H1 (cell line): ENCODE data around the gene RNF32. TPM values are rescaled to one million over a fixed set of nuclear protein-coding genes. Genes with fewer than 3 reads are reported as not detected.

Source experiments
- CTCF ChIA-PET: fragments of 300-600 bp; sonication (Branson Sonifier 250); formaldehyde crosslinking; loops from one replicate; lab custom pipeline; 2021; ENCODE audit not compliant: partially characterized antibody; lab: Charles Lee
- POLR2A ChIA-PET: fragments of 300-600 bp; sonication (Branson Sonifier 250); formaldehyde crosslinking; loops from one replicate; lab custom pipeline; 2021; ENCODE audit warnings: inconsistent platforms; ENCODE audit not compliant: partially characterized antibody; lab: Charles Lee
- DNase-seq, 2 experiments: peaks; one replicate each; pipeline versions ENCODE4 v3.0.0 to v3.0.0-alpha.2; 2010 to 2022; ENCODE audit warnings: low spot score in 2 of 2, low read depth in 1 of 2, mixed read lengths in 1 of 2
- FAIRE-seq: peaks from 2 replicates; lab custom pipeline; 2011; peaks lifted over from hg19 to GRCh38; lab: Jason Lieb, UNC
- H2AFZ ChIP-seq: 2 replicates; pipeline ENCODE4 v1.8.1; 2012; ENCODE audit warnings: low read length, inconsistent platforms
- H2AK5ac ChIP-seq: 2 replicates; pipeline ENCODE4 v1.6.1; 2013; ENCODE audit warnings: low read depth, low read length
- H2BK120ac ChIP-seq: replicated peaks from 2 replicates; pipeline ENCODE3; 2013; ENCODE audit warnings: low read depth, low read length, inconsistent platforms
- H2BK12ac ChIP-seq: 2 replicates; pipeline ENCODE4 v1.6.1; 2013; ENCODE audit warnings: low read depth, low read length
- H2BK15ac ChIP-seq: 2 replicates; pipeline ENCODE4 v1.6.1; 2013; ENCODE audit warnings: low read length
- H2BK20ac ChIP-seq: 2 replicates; pipeline ENCODE4 v1.6.1; 2013; ENCODE audit warnings: low read length
- H2BK5ac ChIP-seq: 2 replicates; pipeline ENCODE4 v1.6.1; 2013; ENCODE audit warnings: low read depth, low read length
- H3K14ac ChIP-seq: 2 replicates; pipeline ENCODE4 v1.6.1; 2013; ENCODE audit warnings: inconsistent platforms; ENCODE audit not compliant: insufficient read length
- H3K18ac ChIP-seq: 2 replicates; pipeline ENCODE4 v1.6.1; 2013; ENCODE audit warnings: low read length; ENCODE audit errors: extremely low read depth
- H3K23ac ChIP-seq: 2 replicates; pipeline ENCODE4 v1.6.1; 2013; ENCODE audit warnings: inconsistent platforms; ENCODE audit not compliant: insufficient read length
- H3K23me2 ChIP-seq: 2 replicates; pipeline ENCODE4 v1.6.1; 2013; ENCODE audit warnings: low read depth, low read length
- H3K27ac ChIP-seq: 2 replicates; pipeline ENCODE4 v1.6.1; 2011; ENCODE audit warnings: low read depth, low read length, inconsistent platforms
- H3K27me3 ChIP-seq, 4 experiments: replicated peaks in 1 of 4; 1 replicate in 1 of 4; 2 replicates in 3 of 4; pipeline versions ENCODE4 v1.6.1 to v1.8.1; 2011 to 2013; ENCODE audit warnings: low read length in 3 of 4, mild to moderate bottlenecking in 3 of 4, inconsistent platforms in 2 of 4, mixed read lengths in 2 of 4, moderate library complexity in 1 of 4; ENCODE audit not compliant: control insufficient read depth in 3 of 4, insufficient read depth in 3 of 4; ENCODE audit errors: extremely low read depth in 1 of 4
- H3K36me3 ChIP-seq, 4 experiments: 2 replicates each; pipeline versions ENCODE4 v1.6.1 to v1.8.1; 2011 to 2013; ENCODE audit warnings: mild to moderate bottlenecking in 4 of 4, low read length in 3 of 4, moderate library complexity in 2 of 4, control low read depth in 1 of 4, inconsistent platforms in 1 of 4; ENCODE audit not compliant: insufficient read depth in 4 of 4, control insufficient read depth in 2 of 4
- H3K4ac ChIP-seq: replicated peaks from 2 replicates; pipeline ENCODE3; 2013; ENCODE audit warnings: low read length, low read depth, mixed read lengths, inconsistent platforms; ENCODE audit not compliant: insufficient read length
- H3K4me1 ChIP-seq, 4 experiments: replicated peaks in 1 of 4; 1 replicate in 1 of 4; 2 replicates in 3 of 4; pipeline versions ENCODE4 v1.6.1 to v1.8.1; 2011 to 2013; ENCODE audit warnings: low read length in 3 of 4, inconsistent platforms in 2 of 4, mixed read lengths in 1 of 4; ENCODE audit not compliant: insufficient read depth in 4 of 4, control insufficient read depth in 3 of 4
- H3K4me2 ChIP-seq, 2 experiments: 2 replicates each; pipeline versions ENCODE4 v1.6.1 to v1.8.1; 2011 to 2013; ENCODE audit warnings: low read depth in 2 of 2, low read length in 2 of 2, control low read depth in 1 of 2, inconsistent platforms in 1 of 2, mild to moderate bottlenecking in 1 of 2; ENCODE audit not compliant: insufficient read depth in 1 of 2
- H3K4me3 ChIP-seq, 4 experiments: fragments of 200-600, 300-600 bp in 1 of 4; sonication (generic), shearing (Covaris generic), sonication (Bioruptor Twin) in 1 of 4; 2 replicates each; pipeline versions ENCODE4 v1.5.1 to v1.8.1; 2011 to 2016; ENCODE audit warnings: low read length in 4 of 4, low read depth in 3 of 4, control low read depth in 2 of 4, inconsistent platforms in 2 of 4, mild to moderate bottlenecking in 2 of 4, mixed read lengths in 1 of 4, moderate library complexity in 1 of 4; ENCODE audit not compliant: insufficient read depth in 2 of 4; ENCODE audit errors: extremely low read depth in 1 of 4
- H3K56ac ChIP-seq: replicated peaks from 2 replicates; pipeline ENCODE3; 2013; ENCODE audit warnings: low read depth, mild to moderate bottlenecking, mixed read lengths, low read length, inconsistent platforms; ENCODE audit not compliant: insufficient read length
- H3K79me1 ChIP-seq: 2 replicates; pipeline ENCODE4 v1.6.1; 2013; ENCODE audit warnings: low read depth, low read length, control low read depth
- H3K79me2 ChIP-seq, 2 experiments: 2 replicates each; pipeline versions ENCODE4 v1.6.1 to v1.8.1; 2012 to 2013; ENCODE audit warnings: low read length in 2 of 2, mild to moderate bottlenecking in 2 of 2, inconsistent platforms in 1 of 2; ENCODE audit not compliant: insufficient read depth in 2 of 2, control insufficient read depth in 1 of 2
- H3K9ac ChIP-seq, 4 experiments: replicated peaks in 1 of 4; 1 replicate in 1 of 4; 2 replicates in 3 of 4; pipeline versions ENCODE4 v1.6.1 to v1.8.1; 2011 to 2013; ENCODE audit warnings: low read depth in 3 of 4, low read length in 3 of 4, control low read depth in 2 of 4, mild to moderate bottlenecking in 2 of 4, moderate library complexity in 2 of 4, inconsistent platforms in 1 of 4; ENCODE audit errors: extremely low read depth in 1 of 4
- H3K9me3 ChIP-seq, 2 experiments: 2 replicates each; pipeline versions ENCODE4 v1.6.1 to v1.8.1; 2012 to 2013; ENCODE audit warnings: mild to moderate bottlenecking in 2 of 2, moderate library complexity in 2 of 2, control low read depth in 1 of 2, inconsistent platforms in 1 of 2, low read depth in 1 of 2, low read length in 1 of 2, mixed read lengths in 1 of 2; ENCODE audit not compliant: insufficient read depth in 2 of 2
- H4K20me1 ChIP-seq, 2 experiments: replicated peaks in 1 of 2; 2 replicates each; pipeline versions ENCODE3 to v1.8.1; 2011 to 2013; ENCODE audit warnings: inconsistent platforms in 2 of 2, low read length in 2 of 2, mild to moderate bottlenecking in 1 of 2; ENCODE audit not compliant: insufficient read depth in 2 of 2, control insufficient read depth in 1 of 2
- H4K5ac ChIP-seq: 2 replicates; pipeline ENCODE4 v1.6.1; 2013; ENCODE audit warnings: low read length, low read depth, mixed read lengths, inconsistent platforms; ENCODE audit not compliant: insufficient read length
- H4K8ac ChIP-seq: 2 replicates; pipeline ENCODE4 v1.8.0; 2013; ENCODE audit warnings: mild to moderate bottlenecking, moderate library complexity, low read length, inconsistent platforms; ENCODE audit not compliant: insufficient read depth; ENCODE audit errors: extremely low read depth
- H4K91ac ChIP-seq: replicated peaks from 2 replicates; pipeline ENCODE3; 2013; ENCODE audit warnings: low read length, mixed read lengths, inconsistent platforms; ENCODE audit not compliant: insufficient read length
- MAX ChIP-seq: IDR thresholded peaks from 2 replicates; pipeline ENCODE4 v1.6.1; 2012; ENCODE audit warnings: inconsistent platforms
- WGBS, 2 experiments: shearing (Covaris generic) in 1 of 2; methylation state at CpG; one replicate each; pipeline versions ENCODE4 v1.1.6 to v1.1.7; 2013 to 2015; ENCODE audit warnings: low lambda C conversion rate in 2 of 2, mixed read lengths in 2 of 2, inconsistent platforms in 1 of 2, low coverage in 1 of 2, missing lambda C conversion rate in 1 of 2; ENCODE audit not compliant: insufficient replicate concordance in 2 of 2, insufficient coverage in 1 of 2, insufficient read length in 1 of 2; ENCODE audit errors: extremely low coverage in 1 of 2, missing lambda C conversion rate in 1 of 2; 5-methylcytosine and 5-hydroxymethylcytosine counted together
- polyA plus RNA-seq, 7 experiments: library from polyadenylated mRNA; depleted of rRNA in 3 of 7; stranded (reverse) in 5 of 7; unstranded in 2 of 7; fragments of >200 nt in 5 of 7; fragments of 200-250 nt in 2 of 7; gene quantifications; 1 replicate in 5 of 7; 2 replicates in 1 of 7; 4 replicates in 1 of 7; pipeline versions ENCODE4 v1.2.1 to v1.2.3, GENCODE V29; 2011 to 2013; ENCODE audit warnings: missing spikeins in 2 of 7, mixed read lengths in 2 of 7
- total RNA-seq: library from RNA; stranded (reverse); fragmentation: NEBNext Ultra II Directional; extraction: Animal tissue kit (Norgen Biotek cat#: 25700); gene quantifications from 2 replicates; pipeline ENCODE4 v1.2.1, GENCODE V29; 2021
- TF ChIP-seq, protein P1 (sequence below): IDR thresholded peaks from 2 replicates; pipeline ENCODE4 v1.6.1; 2012; ENCODE audit warnings: inconsistent platforms

RNF32 gene
- total and polyA plus RNA-seq, 2 of the 8 experiments (the other 6 are each of a cell fraction or from before 2014, with no cell fraction given): 0.48 to 1.2 TPM

- Histone ChIP-seq H3K9me3 (no peaks in the 10 kb centered on the region), H2BK120ac (no peak overlapping the region)
- TF ChIP-seq, protein P1, sequence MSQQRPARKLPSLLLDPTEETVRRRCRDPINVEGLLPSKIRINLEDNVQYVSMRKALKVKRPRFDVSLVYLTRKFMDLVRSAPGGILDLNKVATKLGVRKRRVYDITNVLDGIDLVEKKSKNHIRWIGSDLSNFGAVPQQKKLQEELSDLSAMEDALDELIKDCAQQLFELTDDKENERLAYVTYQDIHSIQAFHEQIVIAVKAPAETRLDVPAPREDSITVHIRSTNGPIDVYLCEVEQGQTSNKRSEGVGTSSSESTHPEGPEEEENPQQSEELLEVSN: no peak
- TF ChIP-seq MAX: peak; percentile 45; the same call in 1 of the 2 replicates
- TF ChIP-seq, all 59 proteins: peak for 1
- Histone ChIP-seq H3K23me2 (peaks cover 4% of the 10 kb centered on the region; the same call in 1 of the 2 replicates), H2AFZ (no peak overlapping the region; the same call in 1 of the 2 replicates), H3K56ac (no peak overlapping the region), H3K36me3 (no peaks in the 10 kb centered on the region), H3K4me2 (no peak overlapping the region), H3K79me1 (no peaks in the 10 kb centered on the region), H2BK15ac (0 out of 2 replicates have a peak overlapping the region, but pooled peaks have one; percentile 13), H3K9ac (no peak overlapping the region), H3K4me3 (no peak overlapping the region), H2BK12ac (peak overlapping the region; percentile 85; the same call in 1 of the 2 replicates), H3K4me1 (peaks cover 7 to 15% (median 14%) of the 10 kb centered on the region in 4 experiments), H3K27me3 (peaks cover 0 to 22% (median 11%) of the 10 kb centered on the region in 4 experiments; a peak in 5 of 7 replicates), H2AK5ac (no peak overlapping the region), H4K20me1 (no peaks in the 10 kb centered on the region), H3K23ac (no peak overlapping the region), H3K79me2 (no peaks in the 10 kb centered on the region), H3K27ac (peak overlapping the region; percentile 40; the same call in 1 of the 2 replicates), H2BK20ac (peak overlapping the region; percentile 73; the same call in 1 of the 2 replicates), H4K5ac (no peak overlapping the region), H3K14ac (no peak overlapping the region), H3K18ac (peak overlapping the region; percentile 79; the same call in 1 of the 2 replicates), H3K4ac (no peak overlapping the region), H4K8ac (peak overlapping the region; percentile 5; the same call in 1 of the 2 replicates), H4K91ac (peak overlapping the region; percentile 44), H2BK5ac (no peak overlapping the region)
- ChIA-PET POLR2A (interaction anchor here (1.3 to 2.2 kb wide), 2 partner anchors 9 to 36 kb away, joined by 5 read pairs; no protein-coding TSS in a partner anchor), CTCF (interaction anchor here (0.9 to 1.9 kb wide), 8 partner anchors 8 to 145 kb away, joined by 3 to 7 read pairs (median 4); no protein-coding TSS in a partner anchor)
- FAIRE-seq (no peak), DNase-seq (no peak)
- WGBS, 2 experiments: 79% methylated on average over 17 of the region's 18 CpGs; no CpG with 5 or more reads in 1 of the 2 experiments
Observed at GRCh38 chr7:156618078-156618779, 22.3 kb upstream of the RNF32 start.
